Measurements from ENCODE around the gene TBX21.

The TBX21 gene

GRCh38 chr17:47733047-47733673 lies at the start of gene TBX21:
Gene TBX21, plus strand, starts transcription at chr17:47733236. Its CDS starts 219 bp downstream, at chr17:47733455.
- peak within 1 kb of the TSS; percentile 97 for H3K4me3 Mint-ChIP-seq
- peak within 1 kb of the TSS; percentile 92 for H3K27ac Mint-ChIP-seq
- peaks cover 46% of the 10 kb centered on the region for H3K4me1 Mint-ChIP-seq (ENCODE audit: low read depth)
- peaks cover 2% of the 10 kb centered on the region for H3K27me3 Mint-ChIP-seq (ENCODE audit: low read depth)
- DNase-seq (ENCODE audit: low spot score), result peak; percentile 85
- H3K9me3 Mint-ChIP-seq, result no peaks in the 10 kb centered on the region
- H3K36me3 Mint-ChIP-seq (ENCODE audit: low read depth), result no peaks in the 10 kb centered on the region

DNA sequence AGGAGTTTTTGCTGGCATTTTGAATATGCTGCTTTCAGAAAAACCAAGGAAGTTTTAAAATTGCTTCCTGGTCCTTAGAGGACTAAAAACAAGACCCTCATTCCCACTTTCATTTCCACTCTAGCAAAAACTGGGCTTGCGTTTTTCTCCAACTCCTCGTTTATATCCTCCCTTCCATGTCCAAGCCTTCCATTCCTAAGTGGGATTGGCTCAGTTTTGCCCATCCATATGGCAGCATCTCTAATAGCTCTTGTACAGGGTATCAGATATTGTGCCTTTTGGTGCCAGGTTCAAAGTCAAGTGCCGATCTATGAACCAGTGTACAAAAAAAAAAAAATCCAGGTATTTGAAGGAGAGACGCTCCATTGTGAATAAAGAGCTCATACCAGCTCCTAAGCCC lies 49.0 kb upstream of the TBX21 start:
- Mint-ChIP-seq H3K27me3 (ENCODE audit: low read depth) (no peaks in the 10 kb centered on the region), H3K4me1 (ENCODE audit: low read depth) (peaks cover 3% of the 10 kb centered on the region)

GRCh38 chr17:47684535-47685193 lies 48.4 kb upstream of the TBX21 start:
- Mint-ChIP-seq H3K9me3 (no peaks in the 10 kb centered on the region), H3K27me3 (ENCODE audit: low read depth) (no peaks in the 10 kb centered on the region), H3K27ac (no peak overlapping the region), H3K36me3 (ENCODE audit: low read depth) (peaks cover 68% of the 10 kb centered on the region), H3K4me3 (no peak overlapping the region), H3K4me1 (ENCODE audit: low read depth) (peaks cover 3% of the 10 kb centered on the region)
- DNase-seq (ENCODE audit: low spot score), result no peak

More for the DNA sequence above, 49.0 kb upstream of the TBX21 start:
- no peak overlapping the region for H3K4me3 Mint-ChIP-seq
- DNase-seq (ENCODE audit: low spot score), result no peak
- H3K9me3 Mint-ChIP-seq, result no peaks in the 10 kb centered on the region
- H3K27ac Mint-ChIP-seq, result no peak overlapping the region
- H3K36me3 Mint-ChIP-seq (ENCODE audit: low read depth), result peaks cover 72% of the 10 kb centered on the region

- no peak overlapping the region for H3K4me3 Mint-ChIP-seq
- H3K36me3 Mint-ChIP-seq (ENCODE audit: low read depth), result peaks cover 58% of the 10 kb centered on the region
- no peaks in the 10 kb centered on the region for H3K27me3 Mint-ChIP-seq (ENCODE audit: low read depth)
- DNase-seq (ENCODE audit: low spot score), result no peak
- H3K9me3 Mint-ChIP-seq, result no peaks in the 10 kb centered on the region
- peak overlapping the region; percentile 1 for H3K27ac Mint-ChIP-seq
- peaks cover 4% of the 10 kb centered on the region for H3K4me1 Mint-ChIP-seq (ENCODE audit: low read depth)
Measured at GRCh38 chr17:47685556-47686275, 47.3 kb upstream of the TBX21 start.

DNA sequence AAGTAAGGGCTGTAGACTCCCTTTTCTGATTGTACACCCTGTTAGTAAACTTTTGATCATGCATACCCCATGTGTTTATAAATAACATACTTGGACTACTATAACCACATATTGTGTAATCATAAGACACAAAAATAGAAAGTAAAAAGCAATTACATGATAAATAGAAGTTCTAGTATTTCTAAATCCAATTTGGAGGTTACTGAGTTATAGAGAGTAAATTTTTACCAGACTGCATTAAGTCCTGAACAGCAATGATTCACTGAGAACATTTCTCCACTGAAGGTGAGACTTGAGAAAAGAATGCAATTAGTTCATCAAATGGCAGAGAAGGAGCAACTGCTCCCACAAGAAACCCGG lies 46.8 kb upstream of the TBX21 start:
- H3K36me3 Mint-ChIP-seq (ENCODE audit: low read depth), result peaks cover 53% of the 10 kb centered on the region
- no peak overlapping the region for H3K27ac Mint-ChIP-seq
- H3K4me1 Mint-ChIP-seq (ENCODE audit: low read depth), result peaks cover 4% of the 10 kb centered on the region
- no peak overlapping the region for H3K4me3 Mint-ChIP-seq
- no peak for DNase-seq (ENCODE audit: low spot score)
- H3K9me3 Mint-ChIP-seq, result no peaks in the 10 kb centered on the region
- H3K27me3 Mint-ChIP-seq (ENCODE audit: low read depth), result no peaks in the 10 kb centered on the region

DNA sequence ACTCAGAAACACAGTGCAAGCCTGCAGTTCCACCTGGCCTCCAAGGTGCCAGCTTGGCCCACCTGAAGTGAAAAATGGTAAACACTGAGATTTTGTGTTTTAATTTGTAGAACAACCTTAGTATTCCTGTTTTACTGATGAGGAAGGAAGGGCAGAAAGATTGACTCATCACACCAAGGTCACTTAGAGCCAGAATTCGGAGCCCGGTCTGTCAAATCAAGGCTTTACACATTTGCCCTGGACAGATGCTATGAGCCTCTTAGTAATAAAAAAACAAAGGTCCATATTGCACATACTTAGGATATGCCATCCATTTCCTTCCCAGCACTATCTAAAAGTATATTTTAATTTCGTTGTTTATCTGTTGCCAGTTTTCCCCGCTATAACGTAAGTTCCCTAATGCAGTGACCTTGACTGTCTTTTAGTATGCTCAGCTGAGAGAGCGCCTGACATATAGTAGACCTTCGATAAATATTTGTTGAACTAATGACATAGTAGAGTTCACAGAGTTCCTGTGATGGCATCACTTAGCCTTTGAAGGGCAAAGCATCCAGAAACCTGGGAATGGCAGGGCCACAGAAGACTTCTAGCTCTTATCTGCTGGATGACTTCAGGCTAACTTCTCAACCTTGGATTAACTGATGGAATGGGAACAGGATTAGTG lies 46.2 kb upstream of the TBX21 start:
- H3K9me3 Mint-ChIP-seq, result no peaks in the 10 kb centered on the region
- H3K4me3 Mint-ChIP-seq, result no peak overlapping the region
- H3K27me3 Mint-ChIP-seq (ENCODE audit: low read depth), result no peaks in the 10 kb centered on the region
- H3K27ac Mint-ChIP-seq, result no peak overlapping the region
- H3K4me1 Mint-ChIP-seq (ENCODE audit: low read depth), result peaks cover 5% of the 10 kb centered on the region
- H3K36me3 Mint-ChIP-seq (ENCODE audit: low read depth), result peaks cover 50% of the 10 kb centered on the region
- no peak for DNase-seq (ENCODE audit: low spot score)

GRCh38 chr17:47687328-47687690 lies 45.7 kb upstream of the TBX21 start:
- Mint-ChIP-seq H3K27ac (no peak overlapping the region), H3K27me3 (ENCODE audit: low read depth) (peaks cover under 1% of the 10 kb centered on the region), H3K4me3 (no peak overlapping the region), H3K36me3 (ENCODE audit: low read depth) (peaks cover 45% of the 10 kb centered on the region), H3K9me3 (no peaks in the 10 kb centered on the region), H3K4me1 (ENCODE audit: low read depth) (peaks cover 7% of the 10 kb centered on the region)
- no peak for DNase-seq (ENCODE audit: low spot score)

- Mint-ChIP-seq H3K4me3 (no peak overlapping the region), H3K36me3 (ENCODE audit: low read depth) (peaks cover 40% of the 10 kb centered on the region), H3K4me1 (ENCODE audit: low read depth) (peaks cover 7% of the 10 kb centered on the region), H3K27ac (no peak overlapping the region), H3K27me3 (ENCODE audit: low read depth) (peaks cover 3% of the 10 kb centered on the region), H3K9me3 (no peaks in the 10 kb centered on the region)
- no peak for DNase-seq (ENCODE audit: low spot score)
Measured at GRCh38 chr17:47687748-47688147, 45.3 kb upstream of the TBX21 start.

GRCh38 chr17:47690121-47690520 lies 42.9 kb upstream of the TBX21 start:
- no peak for DNase-seq (ENCODE audit: low spot score)
- Mint-ChIP-seq H3K27ac (no peak overlapping the region), H3K9me3 (no peaks in the 10 kb centered on the region), H3K27me3 (ENCODE audit: low read depth) (peaks cover 13% of the 10 kb centered on the region), H3K4me1 (ENCODE audit: low read depth) (peaks cover 19% of the 10 kb centered on the region), H3K4me3 (no peak overlapping the region), H3K36me3 (ENCODE audit: low read depth) (peaks cover 17% of the 10 kb centered on the region)

DNA sequence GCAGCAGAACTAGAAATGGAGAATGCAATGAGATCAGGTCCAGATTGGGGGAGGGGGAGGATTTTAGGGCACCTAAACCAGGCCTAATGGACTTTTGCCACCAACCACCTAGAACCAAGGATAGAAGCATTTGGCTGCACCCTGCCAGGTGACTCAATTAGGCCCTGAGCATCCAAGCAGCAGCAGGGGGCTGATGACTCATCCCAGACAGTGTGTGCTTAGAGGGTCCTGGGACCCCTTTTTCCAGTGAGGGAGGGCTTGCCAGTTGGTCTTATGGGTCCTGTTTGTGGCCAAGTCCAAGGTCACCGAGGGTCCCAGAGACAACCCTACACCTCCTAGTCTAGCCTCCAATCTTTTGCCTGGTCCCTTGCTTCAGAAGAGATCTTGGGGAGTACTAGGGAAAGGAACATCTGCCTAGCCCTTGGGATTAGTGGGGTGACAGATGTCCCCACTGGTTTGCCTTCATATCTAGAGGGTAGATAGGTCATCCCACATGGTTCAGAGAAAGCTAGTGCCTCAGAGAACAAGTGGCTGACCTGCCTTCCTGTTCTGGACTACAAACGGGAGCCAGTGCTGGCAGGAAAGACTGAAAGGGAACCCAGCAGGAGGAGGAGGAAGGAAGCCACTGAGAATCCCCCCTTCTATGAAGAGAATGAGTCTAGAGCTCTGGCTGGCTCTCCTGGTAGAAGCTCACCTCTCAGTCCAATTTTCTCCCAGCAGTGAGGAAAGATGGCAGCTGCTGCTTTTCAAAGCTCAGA lies 40.7 kb upstream of the TBX21 start:
- DNase-seq (ENCODE audit: low spot score), result no peak
- Mint-ChIP-seq H3K4me1 (ENCODE audit: low read depth) (peaks cover 20% of the 10 kb centered on the region), H3K36me3 (ENCODE audit: low read depth) (no peaks in the 10 kb centered on the region), H3K27me3 (ENCODE audit: low read depth) (peaks cover 14% of the 10 kb centered on the region), H3K27ac (no peak overlapping the region), H3K4me3 (peak overlapping the region; percentile 83), H3K9me3 (no peaks in the 10 kb centered on the region)

DNA sequence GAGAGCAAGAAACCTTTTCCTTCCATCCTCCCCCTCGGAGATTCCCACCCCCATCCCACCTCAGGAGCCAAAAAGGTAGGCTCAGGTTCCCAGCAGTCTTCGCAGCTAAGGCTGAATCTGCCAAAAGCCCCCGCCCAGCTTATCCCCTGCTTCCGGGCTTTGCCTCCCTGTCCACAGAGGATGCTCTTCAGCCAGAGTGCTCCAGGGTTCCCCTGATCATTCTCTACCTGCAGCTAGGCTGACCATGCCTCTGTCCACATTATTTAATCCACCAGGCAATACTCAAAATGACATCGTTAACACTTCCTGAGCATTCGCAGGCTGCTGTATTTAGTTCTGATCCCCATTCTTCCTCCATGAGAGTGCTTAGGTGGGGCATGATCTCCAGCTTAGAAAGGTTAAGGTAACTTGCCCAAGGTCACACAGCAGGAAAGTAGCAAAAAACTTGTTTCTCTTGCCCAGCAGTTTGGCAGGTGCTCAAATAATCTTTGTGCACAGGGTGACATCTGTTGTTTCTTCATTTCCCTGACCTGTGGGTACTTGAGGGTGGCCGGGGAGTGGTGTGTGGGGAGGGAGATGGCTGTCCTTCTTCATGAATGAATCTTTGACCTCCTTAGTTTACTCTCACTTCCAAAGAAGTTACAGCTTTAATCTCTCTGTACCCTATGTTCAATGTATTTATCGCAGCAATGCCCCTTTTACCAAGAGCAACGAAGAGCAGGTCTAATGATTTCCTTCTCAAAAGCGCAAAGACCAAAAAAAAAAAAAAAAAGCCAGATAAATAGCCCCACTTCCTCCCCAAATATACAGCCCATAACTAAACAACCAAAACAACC lies 39.9 kb upstream of the TBX21 start:
- DNase-seq (ENCODE audit: low spot score), result no peak
- Mint-ChIP-seq H3K4me1 (ENCODE audit: low read depth) (peaks cover 20% of the 10 kb centered on the region), H3K36me3 (ENCODE audit: low read depth) (no peaks in the 10 kb centered on the region), H3K9me3 (no peaks in the 10 kb centered on the region), H3K27ac (peak overlapping the region; percentile 12), H3K4me3 (peak overlapping the region; percentile 83), H3K27me3 (ENCODE audit: low read depth) (peaks cover 14% of the 10 kb centered on the region)

DNA sequence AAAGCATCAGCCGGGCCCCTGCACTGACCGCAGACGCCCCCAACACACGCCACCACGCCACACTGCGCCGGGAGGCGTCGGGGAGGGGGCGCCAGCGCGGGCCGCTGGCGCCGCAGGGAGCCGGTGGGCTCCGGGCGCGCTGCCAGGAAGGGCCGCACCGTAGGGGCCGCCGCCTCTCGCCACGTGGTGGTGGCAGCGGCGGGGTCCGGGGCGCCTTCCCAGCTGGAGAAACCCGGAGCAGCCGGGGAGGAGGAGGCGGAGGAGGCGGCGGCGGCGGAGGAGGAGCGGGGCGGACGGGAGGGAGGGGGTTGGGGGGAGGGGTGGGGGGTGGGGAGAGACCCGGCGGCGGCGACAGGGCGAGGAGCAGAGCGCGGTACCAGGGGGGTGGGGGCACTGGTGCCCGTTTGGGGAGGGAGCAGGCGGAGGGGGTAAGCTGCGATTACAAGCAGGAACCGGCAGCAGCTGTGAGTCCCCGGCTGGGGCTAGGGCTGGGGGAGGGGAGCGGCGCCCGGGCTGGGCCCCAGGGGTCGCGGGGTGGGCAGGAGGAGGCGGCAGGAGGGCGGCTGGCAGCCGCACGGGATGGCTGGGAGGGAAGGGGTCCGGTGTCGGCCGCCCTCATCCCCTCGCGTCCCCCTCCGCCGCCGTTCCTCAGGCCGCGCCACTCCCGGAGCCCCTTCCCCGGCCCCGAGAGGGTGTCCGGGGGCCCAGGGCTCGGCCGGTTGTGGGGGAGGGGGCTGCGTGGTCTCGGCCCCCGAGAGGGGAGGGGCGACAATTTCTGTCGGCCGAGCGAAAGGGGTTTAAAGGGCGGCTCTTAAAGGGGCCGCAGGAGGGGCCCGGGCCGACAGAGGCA lies 39.1 kb upstream of the TBX21 start, which contains the start of gene TBKBP1:
Gene TBKBP1 (plus strand): TSS at position 431 of the 850 bp plus-strand sequence. CDS start 1,952 bp downstream, outside the sequence.
- Mint-ChIP-seq H3K27me3 (ENCODE audit: low read depth) (peaks cover 14% of the 10 kb centered on the region), H3K4me3 (peak within 1 kb of the TSS; percentile 83), H3K36me3 (ENCODE audit: low read depth) (no peaks in the 10 kb centered on the region), H3K9me3 (no peaks in the 10 kb centered on the region), H3K27ac (peak within 1 kb of the TSS; percentile 58), H3K4me1 (ENCODE audit: low read depth) (peaks cover 23% of the 10 kb centered on the region)
- DNase-seq (ENCODE audit: low spot score), result no peak

Data from T-helper 2 cell treated with Interferon-gamma antibody and Interleukin-4, amounts not matched to agents 5 μg/mL and 100 μg/mL, for 36 hours (primary cell).